Upper lobe of left lung (tissue), 4 donors: ENCODE data around the gene OR2J2.

Source experiments
- POLR2A ChIP-seq, 4 donors: fragments of 450-650 bp; IDR thresholded peaks; one replicate each; pipeline ENCODE4 v1.5.1; 2016 to 2017; ENCODE audit warnings: antibody characterized with exemption in 4 of 4, mild to moderate bottlenecking in 2 of 4
- TF ChIP-seq, protein P1 (sequence below), 6 experiments: fragments of 450-650 bp in 4 of 6; fragments of 200-600 bp in 2 of 6; sonication (generic) in 2 of 6; IDR thresholded peaks; one replicate each; pipeline ENCODE4 v1.5.1; 2016 to 2019; ENCODE audit warnings: antibody characterized with exemption in 6 of 6

DNA sequence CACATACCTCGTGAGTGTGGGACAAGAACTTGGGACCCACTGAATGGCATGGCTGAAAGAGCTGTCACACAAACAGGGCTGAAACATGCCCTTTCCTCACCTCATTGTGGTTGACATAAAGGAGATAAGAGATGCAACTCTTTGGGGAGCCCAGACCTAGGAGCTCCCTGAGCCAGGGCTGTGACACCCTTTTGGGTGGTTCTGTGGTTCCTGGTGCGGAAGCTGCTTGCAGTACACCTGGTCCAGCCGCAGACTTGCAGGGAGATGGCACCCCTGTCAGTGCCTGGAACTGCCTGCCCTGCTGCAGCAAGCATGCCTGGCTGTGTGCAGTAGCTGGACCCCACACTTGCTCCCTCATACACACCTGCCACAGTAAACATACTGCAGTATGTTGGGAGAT is 31.3 kb downstream of the OR2J2 start:
- TF ChIP-seq, protein P1, sequence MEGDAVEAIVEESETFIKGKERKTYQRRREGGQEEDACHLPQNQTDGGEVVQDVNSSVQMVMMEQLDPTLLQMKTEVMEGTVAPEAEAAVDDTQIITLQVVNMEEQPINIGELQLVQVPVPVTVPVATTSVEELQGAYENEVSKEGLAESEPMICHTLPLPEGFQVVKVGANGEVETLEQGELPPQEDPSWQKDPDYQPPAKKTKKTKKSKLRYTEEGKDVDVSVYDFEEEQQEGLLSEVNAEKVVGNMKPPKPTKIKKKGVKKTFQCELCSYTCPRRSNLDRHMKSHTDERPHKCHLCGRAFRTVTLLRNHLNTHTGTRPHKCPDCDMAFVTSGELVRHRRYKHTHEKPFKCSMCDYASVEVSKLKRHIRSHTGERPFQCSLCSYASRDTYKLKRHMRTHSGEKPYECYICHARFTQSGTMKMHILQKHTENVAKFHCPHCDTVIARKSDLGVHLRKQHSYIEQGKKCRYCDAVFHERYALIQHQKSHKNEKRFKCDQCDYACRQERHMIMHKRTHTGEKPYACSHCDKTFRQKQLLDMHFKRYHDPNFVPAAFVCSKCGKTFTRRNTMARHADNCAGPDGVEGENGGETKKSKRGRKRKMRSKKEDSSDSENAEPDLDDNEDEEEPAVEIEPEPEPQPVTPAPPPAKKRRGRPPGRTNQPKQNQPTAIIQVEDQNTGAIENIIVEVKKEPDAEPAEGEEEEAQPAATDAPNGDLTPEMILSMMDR (IDR thresholded peaks at IDR 0.05), result no peak
- no peak for TF ChIP-seq POLR2A (IDR thresholded peaks at IDR 0.05)
